Measurements from ENCODE around the gene MLXIP.

DNA sequence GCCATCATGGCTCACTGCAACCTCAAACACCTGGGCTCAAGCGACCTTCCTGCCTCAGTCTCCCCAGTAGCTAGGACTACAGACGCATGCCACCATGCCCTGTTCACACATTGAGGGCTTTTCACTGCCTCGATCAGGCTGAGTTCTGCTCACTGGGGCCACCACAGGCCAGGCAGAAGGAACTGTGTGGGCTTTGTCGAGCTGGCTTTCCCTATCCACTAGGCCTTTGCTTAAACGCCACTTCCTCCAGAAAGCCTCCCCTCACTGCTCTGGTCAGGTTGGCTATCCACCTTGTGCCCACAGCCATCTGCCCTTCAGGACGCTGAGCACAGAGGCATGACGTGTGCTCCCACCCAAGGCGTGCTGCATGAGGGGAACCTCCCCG is 45.2 kb downstream of the MLXIP start:
- TF ChIP-seq JUN (CRISPR knock-in tag; IDR thresholded peaks at IDR 0.05) (no peak), ELF1 (CRISPR knock-in tag; IDR thresholded peaks at IDR 0.05) (no peak), NPAS2 (CRISPR knock-in tag; IDR thresholded peaks at IDR 0.05; ENCODE audit: borderline replicate concordance) (no peak), ARNT (IDR thresholded peaks at IDR 0.05) (no peak), HNF4G (IDR thresholded peaks at IDR 0.05; ENCODE audit: borderline replicate concordance, low read depth, low read length) (no peak), HNF4G (CRISPR knock-in tag; IDR thresholded peaks at IDR 0.05; ENCODE audit: borderline replicate concordance, low read depth) (no peak), POLR2A (IDR thresholded peaks at IDR 0.05; ENCODE audit: insufficient read depth in 1 of 2, low read depth in 2 of 2, low read length in 2 of 2) (no peak), ZNF75D (CRISPR knock-in tag; IDR thresholded peaks at IDR 0.05; ENCODE audit: borderline replicate concordance) (no peak)
- TF ChIP-seq, protein P1, sequence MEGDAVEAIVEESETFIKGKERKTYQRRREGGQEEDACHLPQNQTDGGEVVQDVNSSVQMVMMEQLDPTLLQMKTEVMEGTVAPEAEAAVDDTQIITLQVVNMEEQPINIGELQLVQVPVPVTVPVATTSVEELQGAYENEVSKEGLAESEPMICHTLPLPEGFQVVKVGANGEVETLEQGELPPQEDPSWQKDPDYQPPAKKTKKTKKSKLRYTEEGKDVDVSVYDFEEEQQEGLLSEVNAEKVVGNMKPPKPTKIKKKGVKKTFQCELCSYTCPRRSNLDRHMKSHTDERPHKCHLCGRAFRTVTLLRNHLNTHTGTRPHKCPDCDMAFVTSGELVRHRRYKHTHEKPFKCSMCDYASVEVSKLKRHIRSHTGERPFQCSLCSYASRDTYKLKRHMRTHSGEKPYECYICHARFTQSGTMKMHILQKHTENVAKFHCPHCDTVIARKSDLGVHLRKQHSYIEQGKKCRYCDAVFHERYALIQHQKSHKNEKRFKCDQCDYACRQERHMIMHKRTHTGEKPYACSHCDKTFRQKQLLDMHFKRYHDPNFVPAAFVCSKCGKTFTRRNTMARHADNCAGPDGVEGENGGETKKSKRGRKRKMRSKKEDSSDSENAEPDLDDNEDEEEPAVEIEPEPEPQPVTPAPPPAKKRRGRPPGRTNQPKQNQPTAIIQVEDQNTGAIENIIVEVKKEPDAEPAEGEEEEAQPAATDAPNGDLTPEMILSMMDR (CRISPR knock-in tag; IDR thresholded peaks at IDR 0.05), result no peak
- TF ChIP-seq, protein P2, sequence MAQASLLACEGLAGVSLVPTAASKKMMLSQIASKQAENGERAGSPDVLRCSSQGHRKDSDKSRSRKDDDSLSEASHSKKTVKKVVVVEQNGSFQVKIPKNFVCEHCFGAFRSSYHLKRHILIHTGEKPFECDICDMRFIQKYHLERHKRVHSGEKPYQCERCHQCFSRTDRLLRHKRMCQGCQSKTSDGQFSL (CRISPR knock-in tag; IDR thresholded peaks at IDR 0.05), result no peak
- TF ChIP-seq, protein P3, sequence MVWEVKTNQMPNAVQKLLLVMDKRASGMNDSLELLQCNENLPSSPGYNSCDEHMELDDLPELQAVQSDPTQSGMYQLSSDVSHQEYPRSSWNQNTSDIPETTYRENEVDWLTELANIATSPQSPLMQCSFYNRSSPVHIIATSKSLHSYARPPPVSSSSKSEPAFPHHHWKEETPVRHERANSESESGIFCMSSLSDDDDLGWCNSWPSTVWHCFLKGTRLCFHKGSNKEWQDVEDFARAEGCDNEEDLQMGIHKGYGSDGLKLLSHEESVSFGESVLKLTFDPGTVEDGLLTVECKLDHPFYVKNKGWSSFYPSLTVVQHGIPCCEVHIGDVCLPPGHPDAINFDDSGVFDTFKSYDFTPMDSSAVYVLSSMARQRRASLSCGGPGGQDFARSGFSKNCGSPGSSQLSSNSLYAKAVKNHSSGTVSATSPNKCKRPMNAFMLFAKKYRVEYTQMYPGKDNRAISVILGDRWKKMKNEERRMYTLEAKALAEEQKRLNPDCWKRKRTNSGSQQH (CRISPR knock-in tag; IDR thresholded peaks at IDR 0.05; ENCODE audit: low read depth), result no peak
